KBM-7 (cell line): ENCODE results near the gene LZTS2.
A peak's percentile ranks its signal among the peaks of the same experiment; 100 is the strongest.

Experiments used
- DNase-seq: peaks from one replicate; pipeline ENCODE4 v3.0.0-alpha.2; 2015
- in situ Hi-C: fragments of 300-500 bp; cut with MboI; formaldehyde crosslinking; loops from 2 replicates; pipeline ENCODE4 v1.14.3; 2020; ENCODE audit warnings: low sequenced_read_pairs, low pct_unique_long_range_greater_than_20kb, mixed read lengths

LZTS2 gene

GRCh38 chr10:101042667-101043362 lies 43.2 kb downstream of the LZTS2 start:
- in situ Hi-C loops, result no loop called here

DNA sequence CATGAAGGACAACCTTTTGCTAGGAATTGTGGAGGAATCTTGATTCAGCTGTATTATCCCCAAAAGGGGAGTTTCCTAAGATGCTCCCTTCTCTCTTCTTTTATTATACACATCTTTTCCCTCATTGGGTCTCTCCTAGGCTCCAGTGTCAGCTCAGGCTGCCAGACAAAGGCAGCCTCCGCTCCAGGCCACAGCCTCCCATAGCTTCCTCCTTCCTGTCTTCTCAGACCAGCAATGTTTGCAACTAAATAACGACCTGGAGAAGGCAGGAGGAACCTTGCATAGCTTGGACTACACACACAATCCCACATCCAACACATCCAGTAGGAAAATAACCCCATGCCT lies 43.7 kb downstream of the LZTS2 start:
- peak; percentile 43 for DNase-seq
- in situ Hi-C loops, result no loop called here

More at GRCh38 chr10:101042667-101043362, 43.2 kb downstream of the LZTS2 start:
- DNase-seq, result peak; percentile 94

DNA sequence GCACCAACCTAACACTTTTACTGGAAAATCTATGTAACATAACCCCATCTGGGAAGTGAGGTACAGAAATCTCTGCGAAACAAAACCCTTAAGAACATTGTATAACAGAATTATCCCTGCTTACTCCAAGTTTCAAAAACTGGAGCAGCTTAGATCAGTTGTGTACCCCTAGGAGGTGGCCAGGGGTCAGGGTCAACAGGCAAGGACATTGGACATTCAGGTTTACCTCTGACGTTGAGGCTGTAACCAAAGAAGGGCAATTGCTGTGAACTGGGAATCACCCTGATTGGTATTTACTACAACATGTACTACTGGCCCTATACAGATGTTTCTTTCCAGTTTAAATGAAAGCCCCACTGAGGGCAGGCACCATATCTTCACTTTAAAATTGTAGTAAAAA lies 44.5 kb downstream of the LZTS2 start:
- DNase-seq, result no peak
- in situ Hi-C loops, result no loop called here

DNA sequence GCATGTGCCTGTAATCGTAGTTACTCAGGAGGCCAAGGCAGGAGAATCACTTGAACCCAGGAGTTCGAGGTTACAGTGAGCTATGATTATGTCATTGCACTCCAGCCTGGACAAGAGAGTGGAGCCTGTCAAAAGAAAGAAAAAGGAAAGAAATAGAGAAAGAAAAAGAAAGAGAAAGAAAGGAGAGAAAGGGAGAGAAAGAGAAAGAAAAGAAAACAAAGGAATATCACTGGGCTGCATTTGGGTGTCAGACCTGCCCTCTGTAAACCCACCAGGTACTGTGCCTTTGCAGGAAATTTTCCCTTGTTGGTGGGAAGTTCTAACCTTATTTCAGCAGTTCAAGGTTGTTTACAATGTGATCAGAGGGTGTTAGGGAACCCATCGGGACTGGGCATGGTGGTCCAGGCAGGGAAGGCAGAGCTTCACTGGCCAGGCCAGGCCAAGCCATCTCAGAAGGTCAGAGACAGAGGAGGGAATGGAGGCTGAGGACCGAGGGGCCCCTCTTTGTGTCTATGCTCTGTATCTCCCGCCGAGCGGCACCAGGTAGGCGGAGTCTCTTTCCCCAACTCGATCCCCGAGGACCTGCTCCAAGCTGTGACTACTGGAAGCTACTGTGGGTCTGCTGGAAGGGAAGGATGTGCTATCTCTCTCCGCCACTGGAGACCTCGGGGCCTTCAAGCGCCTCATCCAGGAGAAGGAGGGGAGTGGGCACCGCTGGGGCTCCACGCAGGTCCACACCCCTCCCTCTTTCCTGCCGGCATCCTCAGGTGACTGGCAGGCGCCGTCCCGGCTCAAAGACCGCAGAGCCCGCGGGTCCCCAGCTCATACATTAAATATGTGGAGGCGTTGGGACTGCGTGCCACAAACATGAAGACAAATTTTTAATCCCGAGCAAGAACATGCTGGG lies 47.0 kb downstream of the LZTS2 start:
- DNase-seq, result no peak
- in situ Hi-C loops, result no loop called here

DNA sequence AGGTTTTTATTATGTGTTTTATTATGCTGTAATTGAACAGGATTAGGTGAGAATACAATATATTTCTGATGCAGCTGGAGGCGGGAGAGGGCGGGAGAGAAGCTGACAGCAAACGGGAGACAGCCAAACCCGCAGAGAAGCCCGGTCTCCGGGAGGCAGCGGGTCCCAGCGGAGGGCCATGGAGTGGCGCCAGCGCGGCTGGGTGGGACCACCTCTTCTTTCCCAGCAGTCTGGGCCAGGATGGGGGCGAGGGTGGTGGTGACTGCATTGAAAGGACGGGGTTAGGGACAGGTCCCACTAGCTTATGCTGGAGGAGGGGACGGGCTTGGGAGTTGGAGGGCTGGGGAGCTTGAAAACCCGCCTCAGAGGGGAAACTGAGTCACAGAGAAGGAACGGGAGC lies 47.7 kb downstream of the LZTS2 start:
- DNase-seq, result no peak
- in situ Hi-C loops, result no loop called here

DNA sequence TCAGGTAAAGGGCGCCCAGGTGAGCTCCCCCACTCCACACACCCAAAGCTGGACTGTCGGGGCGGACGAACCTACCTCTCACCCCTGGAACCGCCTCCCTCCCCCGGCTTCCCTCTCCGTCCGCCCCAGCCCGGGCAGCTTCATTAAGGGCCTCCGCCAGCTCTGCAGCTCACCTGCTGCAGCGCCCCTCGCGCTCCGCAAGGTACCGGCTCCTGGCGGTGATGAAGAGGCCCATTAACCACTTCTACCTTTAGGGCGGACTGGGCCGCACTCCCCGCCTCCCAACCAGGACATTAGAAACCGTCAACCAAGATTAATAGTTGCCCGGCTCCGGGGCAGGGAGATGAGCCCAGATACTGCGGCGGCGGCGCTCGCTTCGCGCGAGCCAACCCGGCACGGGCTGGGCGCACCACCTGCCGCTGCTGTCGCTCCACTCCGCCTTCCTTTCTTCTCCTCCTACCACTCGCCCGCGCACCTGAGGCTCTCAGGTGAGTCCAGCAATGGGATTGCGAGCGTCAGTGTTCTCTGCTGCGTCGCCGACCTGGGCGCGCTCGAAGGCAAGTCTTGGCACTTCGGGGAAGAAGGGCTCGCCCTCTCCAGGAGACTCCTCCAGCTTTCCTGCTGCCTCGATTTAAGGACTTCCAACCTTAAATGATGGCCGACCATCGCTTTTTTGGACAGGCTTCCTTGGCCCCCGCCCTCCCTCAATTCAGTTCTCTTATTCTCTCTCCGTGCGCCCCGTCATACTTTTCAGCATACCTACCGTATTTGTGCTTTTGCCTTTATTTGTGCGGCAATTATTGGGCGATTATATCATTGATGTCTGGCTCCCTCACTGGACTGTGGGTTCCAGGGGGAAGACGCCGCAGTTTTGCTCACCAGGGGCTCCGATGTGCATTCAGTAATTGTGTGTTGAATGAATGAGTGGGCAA lies 48.6 kb downstream of the LZTS2 start:
- in situ Hi-C loops, result no loop called here
- DNase-seq, result no peak

DNA sequence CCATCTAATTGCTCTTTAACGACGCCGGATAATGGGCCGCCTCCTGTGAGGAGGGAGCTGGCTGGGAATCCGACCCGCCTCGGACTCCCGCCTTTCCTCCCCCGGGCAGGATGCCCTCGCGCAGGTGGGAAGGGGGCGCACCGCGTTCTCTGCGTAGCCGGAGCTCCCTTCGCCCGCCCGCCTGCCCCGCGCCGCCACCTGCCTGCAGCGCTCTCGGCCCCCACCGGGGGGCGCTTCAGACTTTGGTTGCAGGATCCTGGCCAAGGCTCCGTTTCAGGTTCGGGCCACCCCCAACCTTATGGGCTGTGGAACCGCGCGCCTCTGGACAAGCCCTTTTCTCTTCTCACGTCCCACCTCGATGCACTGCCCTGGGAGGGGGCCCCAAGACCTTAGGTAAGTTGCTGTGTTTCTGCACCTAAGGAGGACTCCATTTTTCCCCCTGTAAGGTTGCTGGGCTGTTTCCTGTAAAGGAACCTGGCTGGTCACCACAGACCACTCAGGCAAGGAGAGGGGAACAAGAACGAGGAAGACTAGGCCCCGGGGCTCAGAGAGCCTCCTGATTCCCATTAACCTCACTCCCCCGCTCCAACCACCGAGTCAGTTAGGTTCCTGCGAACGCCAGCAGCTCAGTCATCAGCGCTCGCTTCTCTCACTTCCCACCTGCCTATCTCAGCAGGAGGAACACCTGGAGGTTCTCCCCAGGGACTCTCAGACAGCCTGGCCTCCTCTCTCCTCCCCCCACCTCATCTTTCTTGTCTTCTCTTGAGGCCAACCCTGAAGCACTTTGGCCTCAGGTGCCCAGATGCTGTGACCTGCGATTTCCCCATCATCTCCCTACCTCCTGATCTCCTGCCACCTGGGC lies 50.8 kb downstream of the LZTS2 start:
- in situ Hi-C loops, result no loop called here
- DNase-seq, result peak; percentile 76

- in situ Hi-C loops, result no loop called here
- no peak for DNase-seq
Measured at GRCh38 chr10:101052285-101052684, 52.7 kb downstream of the LZTS2 start.

DNA sequence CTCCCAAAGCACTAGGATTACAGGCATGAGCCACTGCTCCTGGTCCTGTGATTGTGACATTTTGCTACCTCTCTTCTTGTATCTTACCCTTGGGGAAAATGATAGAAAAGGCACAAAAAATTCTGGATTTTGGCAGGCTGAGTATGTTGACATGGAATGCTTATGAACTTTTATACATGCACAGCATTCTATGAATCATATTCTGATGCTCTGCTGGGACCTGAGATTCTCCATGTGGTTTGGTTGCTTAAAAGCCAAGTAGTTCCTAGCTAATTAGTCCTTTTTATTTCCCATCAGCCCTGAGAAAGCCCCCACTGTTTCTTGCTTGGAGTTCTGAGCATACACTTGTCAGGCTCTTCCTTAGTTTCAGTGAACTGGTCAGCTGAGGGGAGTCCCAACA lies 53.9 kb downstream of the LZTS2 start:
- no peak for DNase-seq
- in situ Hi-C loops, result no loop called here

DNA sequence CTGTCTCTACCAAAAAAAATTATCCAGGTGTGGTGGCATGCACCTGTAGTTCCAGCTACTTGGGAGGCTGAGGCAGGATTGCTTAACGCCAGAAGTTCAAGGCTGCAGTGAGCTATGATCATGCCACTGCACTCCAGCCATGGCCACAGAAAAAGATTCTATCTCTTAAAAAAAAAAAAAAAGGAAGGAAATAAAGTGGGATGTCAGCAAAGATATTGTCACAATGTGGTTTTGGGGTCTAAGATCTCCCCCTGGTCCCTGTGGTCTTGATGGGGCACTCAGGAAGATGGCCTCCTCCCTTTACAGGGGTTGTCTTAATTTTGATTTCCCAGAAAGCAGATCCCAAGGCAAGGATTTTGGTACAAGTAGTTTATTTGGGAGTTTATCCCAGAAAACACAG lies 54.7 kb downstream of the LZTS2 start:
- peak; percentile 85 for DNase-seq
- in situ Hi-C loops, result no loop called here

DNA sequence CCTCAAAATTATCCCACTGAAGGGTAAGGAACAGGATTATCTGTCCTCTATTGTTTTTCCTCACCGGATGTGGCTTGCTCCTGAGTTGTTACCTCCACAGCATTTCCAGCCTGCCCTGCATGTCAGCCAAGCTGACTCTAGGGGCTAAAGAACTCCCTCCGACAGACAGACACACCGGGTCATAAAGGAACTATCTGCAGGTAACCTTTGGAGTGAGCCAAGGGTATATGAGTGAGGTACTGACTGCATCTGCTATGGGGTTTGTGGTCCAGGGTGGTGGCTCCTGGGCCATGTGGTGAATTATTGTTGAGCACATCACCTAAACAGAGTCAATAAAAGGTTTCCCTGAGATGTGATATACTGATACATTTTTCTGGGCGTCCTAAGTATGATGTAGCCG lies 55.3 kb downstream of the LZTS2 start:
- DNase-seq, result no peak
- in situ Hi-C loops, result no loop called here

DNA sequence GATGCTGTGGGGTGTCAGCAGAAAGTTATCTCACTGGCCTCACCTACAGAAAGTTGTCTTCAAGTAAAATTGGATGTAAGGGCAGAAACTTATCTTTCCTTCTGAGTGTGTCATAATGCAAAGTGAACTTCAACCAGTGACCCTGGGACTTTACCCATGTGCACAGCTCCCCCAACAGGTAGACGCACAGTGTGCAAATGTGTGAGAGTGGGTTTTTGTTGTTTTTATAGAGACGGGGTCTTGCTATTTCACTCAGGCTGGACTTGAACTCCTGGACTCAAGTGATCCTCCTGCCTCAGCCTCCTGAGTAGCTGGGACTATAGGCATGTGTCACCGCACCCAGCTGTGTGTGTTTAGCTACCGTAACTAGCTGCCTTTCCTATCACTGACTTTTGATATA lies 55.8 kb downstream of the LZTS2 start:
- peak; percentile 40 for DNase-seq
- in situ Hi-C loops, result no loop called here

GRCh38 chr10:101056365-101057151 lies 57.0 kb downstream of the LZTS2 start:
- in situ Hi-C loops, result no loop called here

More at GRCh38 chr10:101056365-101057151, 57.0 kb downstream of the LZTS2 start:
- DNase-seq, result no peak
